Naive thymus-derived CD4-positive, alpha-beta T cell (primary cell): ENCODE measurements around the gene NLRP3. TPM values are rescaled to one million over a fixed set of nuclear protein-coding genes. Genes with fewer than 3 reads are reported as not detected.

ENCODE experiments used
- ATAC-seq: fragments of 150-1000 bp; cut with Tn5 transposase; 2 replicates; pipeline ENCODE4 v1.10.0; 2021; ENCODE audit warnings: mild to moderate bottlenecking, moderate library complexity
- CTCF ChIA-PET: fragments of 350-600 bp; sonication (Branson Sonifier 250); formaldehyde crosslinking; loops from one replicate; lab custom pipeline; 2021; ENCODE audit warnings: antibody characterized with exemption; lab: Charles Lee
- POLR2A ChIA-PET: fragments of 350-600 bp; sonication (Branson Sonifier 250); formaldehyde crosslinking; loops from one replicate; lab custom pipeline; 2021; ENCODE audit warnings: antibody characterized with exemption, inconsistent platforms; lab: Charles Lee
- DNase-seq, 9 donors: peaks; one replicate each; pipeline versions ENCODE4 v3.0.0 to v3.0.0-alpha.2; 2020 to 2022; ENCODE audit warnings: mixed read lengths in 1 of 9
- H3K27ac ChIP-seq: one replicate; pipeline ENCODE4 v1.7.0; 2013; ENCODE audit warnings: mild to moderate bottlenecking, low read depth, low read length, moderate library complexity
- H3K27me3 ChIP-seq, 2 donors: one replicate each; pipeline ENCODE4 v1.7.0; 2013; ENCODE audit warnings: low read length in 2 of 2, mild to moderate bottlenecking in 2 of 2, moderate library complexity in 2 of 2; ENCODE audit not compliant: control insufficient read depth in 2 of 2, insufficient read depth in 2 of 2
- H3K36me3 ChIP-seq, 3 experiments: 1 replicate in 2 of 3; 2 replicates in 1 of 3; pipeline ENCODE4 v1.7.0; 2013; ENCODE audit warnings: low read length in 3 of 3, mild to moderate bottlenecking in 3 of 3, moderate library complexity in 1 of 3; ENCODE audit not compliant: insufficient read depth in 3 of 3, control insufficient read depth in 2 of 3
- H3K4me1 ChIP-seq, 2 donors: one replicate each; pipeline ENCODE4 v1.7.0; 2013; ENCODE audit warnings: low read length in 2 of 2, mild to moderate bottlenecking in 2 of 2, moderate library complexity in 1 of 2; ENCODE audit not compliant: control insufficient read depth in 2 of 2, insufficient read depth in 2 of 2
- H3K4me3 ChIP-seq: 2 replicates; pipeline ENCODE4 v1.7.0; 2013; ENCODE audit warnings: mild to moderate bottlenecking, low read length
- H3K9me3 ChIP-seq, 3 experiments: 1 replicate in 2 of 3; 2 replicates in 1 of 3; pipeline ENCODE4 v1.7.0; 2013; ENCODE audit warnings: low read length in 3 of 3; ENCODE audit not compliant: control insufficient read depth in 2 of 3
- H3K27ac Mint-ChIP-seq, 9 donors: one replicate each; pipeline ENCODE4 v1.8.0; 2020 to 2022; ENCODE audit warnings: mixed read lengths in 9 of 9, mild to moderate bottlenecking in 8 of 9, moderate library complexity in 5 of 9, inconsistent platforms in 2 of 9
- H3K27me3 Mint-ChIP-seq, 5 donors: one replicate each; pipeline ENCODE4 v1.8.0; 2021 to 2022; ENCODE audit warnings: mixed read lengths in 5 of 5, mild to moderate bottlenecking in 1 of 5
- H3K36me3 Mint-ChIP-seq, 5 donors: one replicate each; pipeline ENCODE4 v1.8.0; 2020 to 2022; ENCODE audit warnings: mixed read lengths in 5 of 5, mild to moderate bottlenecking in 3 of 5, inconsistent platforms in 1 of 5
- H3K4me1 Mint-ChIP-seq, 7 donors: one replicate each; pipeline ENCODE4 v1.8.0; 2020 to 2022; ENCODE audit warnings: mixed read lengths in 7 of 7, mild to moderate bottlenecking in 3 of 7, inconsistent platforms in 1 of 7
- H3K4me3 Mint-ChIP-seq, 10 donors: one replicate each; pipeline ENCODE4 v1.8.0; 2020 to 2022; ENCODE audit warnings: mild to moderate bottlenecking in 10 of 10, mixed read lengths in 10 of 10, moderate library complexity in 6 of 10, inconsistent platforms in 2 of 10
- H3K9me3 Mint-ChIP-seq, 11 donors: one replicate each; pipeline ENCODE4 v1.8.0; 2020 to 2022; ENCODE audit warnings: mixed read lengths in 11 of 11, mild to moderate bottlenecking in 4 of 11, inconsistent platforms in 1 of 11, moderate library complexity in 1 of 11
- intact Hi-C, 2 donors: fragments of 100-400 bp; cut with micrococcal nuclease; formaldehyde crosslinking; loops; one replicate each; pipeline ENCODE4 v1.15.1; 2023
- polyA plus RNA-seq, 2 donors: library from polyadenylated mRNA; unstranded; fragments of 300-500 nt; fragmentation: Illumina TruSeq; gene quantifications; one replicate each; pipeline ENCODE4 v1.2.3, GENCODE V29; 2021
- total RNA-seq, 6 experiments: library from RNA in 5 of 6; stranded (reverse) in 5 of 6; gene quantifications; 1 replicate in 5 of 6; 2 replicates in 1 of 6; pipeline ENCODE4 v1.2.3 and lab custom pipeline; 2021 to 2026

The NLRP3 gene
- total and polyA plus RNA-seq, 7 experiments from 2014 or later: 0.70 to 90.6 (median 4.6) TPM

GRCh38 chr1:247429496-247429895 lies 13.5 kb downstream of the NLRP3 start:
- no peak for ATAC-seq
- no peaks in the 10 kb centered on the region for H3K9me3 Mint-ChIP-seq
- CTCF ChIA-PET: no interaction called here
- no peak overlapping the region for H3K4me3 ChIP-seq
- intact Hi-C loops: no loop called here
- H3K27me3 Mint-ChIP-seq: no peaks in the 10 kb centered on the region
- no peak overlapping the region for H3K27ac ChIP-seq
- H3K27ac Mint-ChIP-seq: no peak overlapping the region
- DNase-seq: no peak
- no peaks in the 10 kb centered on the region for H3K27me3 ChIP-seq
- H3K9me3 ChIP-seq: no peaks in the 10 kb centered on the region
- POLR2A ChIA-PET: no interaction called here
- H3K36me3 ChIP-seq: peaks cover 0 to 37% (median 0%) of the 10 kb centered on the region in 3 experiments
- no peaks in the 10 kb centered on the region for H3K4me1 ChIP-seq
- H3K4me3 Mint-ChIP-seq: no peak overlapping the region
- peaks cover 0 to 24% (median 13%) of the 10 kb centered on the region in 7 donors for H3K4me1 Mint-ChIP-seq
- H3K36me3 Mint-ChIP-seq: peaks cover 0 to 64% (median 33%) of the 10 kb centered on the region in 5 donors

GRCh38 chr1:247430434-247430833 lies 14.5 kb downstream of the NLRP3 start:
- no peaks in the 10 kb centered on the region for H3K27me3 ChIP-seq
- Mint-ChIP-seq H3K9me3 (no peaks in the 10 kb centered on the region), H3K4me1 (peaks cover 0 to 26% (median 11%) of the 10 kb centered on the region in 7 donors), H3K27me3 (no peaks in the 10 kb centered on the region), H3K27ac (no peak overlapping the region), H3K4me3 (no peak overlapping the region), H3K36me3 (peaks cover 0 to 63% (median 31%) of the 10 kb centered on the region in 5 donors)
- H3K36me3 ChIP-seq: peaks cover 0 to 32% (median 0%) of the 10 kb centered on the region in 3 experiments
- intact Hi-C loops: no loop called here
- H3K4me3 ChIP-seq: no peak overlapping the region
- ChIA-PET POLR2A (no interaction called here), CTCF (no interaction called here)
- ATAC-seq (no peak), DNase-seq (no peak)
- H3K27ac ChIP-seq: no peak overlapping the region
- H3K9me3 ChIP-seq: no peaks in the 10 kb centered on the region
- H3K4me1 ChIP-seq: no peaks in the 10 kb centered on the region

GRCh38 chr1:247431643-247432042 lies 15.7 kb downstream of the NLRP3 start:
- peaks cover 0 to 19% (median 5%) of the 10 kb centered on the region in 7 donors for H3K4me1 Mint-ChIP-seq
- no peaks in the 10 kb centered on the region for H3K9me3 Mint-ChIP-seq
- H3K27ac Mint-ChIP-seq: no peak overlapping the region
- Histone ChIP-seq H3K27me3 (no peaks in the 10 kb centered on the region), H3K27ac (no peak overlapping the region), H3K4me3 (no peak overlapping the region), H3K9me3 (no peaks in the 10 kb centered on the region), H3K4me1 (no peaks in the 10 kb centered on the region), H3K36me3 (peaks cover 0 to 20% (median 0%) of the 10 kb centered on the region in 3 experiments)
- ATAC-seq: no peak
- H3K36me3 Mint-ChIP-seq: peaks cover 0 to 60% (median 27%) of the 10 kb centered on the region in 5 donors
- CTCF ChIA-PET: interaction anchor here (0.8 to 1.0 kb wide), 2 partner anchors 41 to 54 kb away, joined by 3 read pairs; no protein-coding TSS in a partner anchor
- DNase-seq: no peak
- H3K27me3 Mint-ChIP-seq: no peaks in the 10 kb centered on the region
- intact Hi-C loops: no loop called here
- no peak overlapping the region for H3K4me3 Mint-ChIP-seq
- POLR2A ChIA-PET: interaction anchor here (0.9 kb wide), 1 partner anchor 14 kb away, joined by 3 read pairs; no protein-coding TSS in a partner anchor

- H3K4me3 Mint-ChIP-seq: no peak overlapping the region
- CTCF ChIA-PET: interaction anchor here (1.6 kb wide), 1 partner anchor 44 kb away, joined by 6 read pairs; no protein-coding TSS in a partner anchor
- H3K27me3 ChIP-seq: no peaks in the 10 kb centered on the region
- peaks cover 0 to 24% (median 4%) of the 10 kb centered on the region in 7 donors for H3K4me1 Mint-ChIP-seq
- H3K4me1 ChIP-seq: no peaks in the 10 kb centered on the region
- peaks cover 0 to 70% (median 32%) of the 10 kb centered on the region in 5 donors for H3K36me3 Mint-ChIP-seq
- no peak overlapping the region for H3K27ac Mint-ChIP-seq
- no peaks in the 10 kb centered on the region for H3K9me3 Mint-ChIP-seq
- no peak for DNase-seq
- intact Hi-C loops: no loop called here
- no peak overlapping the region for H3K27ac ChIP-seq
- no peak overlapping the region for H3K4me3 ChIP-seq
- H3K27me3 Mint-ChIP-seq: no peaks in the 10 kb centered on the region
- H3K36me3 ChIP-seq: peaks cover 0 to 15% (median 0%) of the 10 kb centered on the region in 3 experiments
- H3K9me3 ChIP-seq: no peaks in the 10 kb centered on the region
- POLR2A ChIA-PET: interaction anchor here (1.1 kb wide), 1 partner anchor 22 kb away, joined by 3 read pairs; no protein-coding TSS in a partner anchor
- peak; percentile 36 for ATAC-seq
These were observed 18.0 kb downstream of the NLRP3 start for GRCh38 chr1:247434005-247434404.

GRCh38 chr1:247435030-247435758 lies 19.2 kb downstream of the NLRP3 start:
- Mint-ChIP-seq H3K36me3 (peaks cover 0 to 69% (median 40%) of the 10 kb centered on the region in 5 donors), H3K9me3 (peaks cover 0 to 2% (median 0%) of the 10 kb centered on the region in 11 donors), H3K27ac (no peak overlapping the region), H3K4me3 (no peak overlapping the region), H3K27me3 (no peaks in the 10 kb centered on the region), H3K4me1 (peaks cover 0 to 27% (median 4%) of the 10 kb centered on the region in 7 donors)
- H3K27me3 ChIP-seq: no peaks in the 10 kb centered on the region
- H3K36me3 ChIP-seq: peaks cover 0 to 15% (median 0%) of the 10 kb centered on the region in 3 experiments
- ATAC-seq (peak; percentile 53), DNase-seq (no peak)
- H3K4me1 ChIP-seq: no peaks in the 10 kb centered on the region
- ChIA-PET CTCF (interaction anchor here (0.9 to 1.2 kb wide), 2 partner anchors 45 to 63 kb away, joined by 3 to 5 read pairs; no protein-coding TSS in a partner anchor), POLR2A (no interaction called here)
- no peak overlapping the region for H3K27ac ChIP-seq
- intact Hi-C loops: no loop called here
- H3K4me3 ChIP-seq: no peak overlapping the region
- no peaks in the 10 kb centered on the region for H3K9me3 ChIP-seq

- Mint-ChIP-seq H3K4me3 (no peak overlapping the region), H3K27ac (no peak overlapping the region), H3K9me3 (peaks cover 0 to 2% (median 0%) of the 10 kb centered on the region in 11 donors), H3K27me3 (no peaks in the 10 kb centered on the region), H3K36me3 (peaks cover 0 to 69% (median 46%) of the 10 kb centered on the region in 5 donors), H3K4me1 (peaks cover 0 to 27% (median 4%) of the 10 kb centered on the region in 7 donors)
- H3K9me3 ChIP-seq: no peaks in the 10 kb centered on the region
- no peak overlapping the region for H3K27ac ChIP-seq
- H3K4me3 ChIP-seq: no peak overlapping the region
- intact Hi-C loops: no loop called here
- ChIA-PET CTCF (interaction anchor here (0.9 to 1.2 kb wide), 2 partner anchors 45 to 63 kb away, joined by 3 to 5 read pairs; no protein-coding TSS in a partner anchor), POLR2A (no interaction called here)
- ATAC-seq (no peak), DNase-seq (no peak)
- H3K4me1 ChIP-seq: no peaks in the 10 kb centered on the region
- peaks cover 0 to 15% (median 0%) of the 10 kb centered on the region in 3 experiments for H3K36me3 ChIP-seq
- H3K27me3 ChIP-seq: no peaks in the 10 kb centered on the region
These were observed 19.8 kb downstream of the NLRP3 start for GRCh38 chr1:247435759-247436147.
